CD4-positive, CD25-positive, alpha-beta regulatory T cell (primary cell): Measurements from ENCODE around the gene PLA2G4B. TPM values are rescaled to one million over a fixed set of nuclear protein-coding genes. Genes with fewer than 3 reads are reported as not detected.

Experiments used
- ATAC-seq, 2 donors: fragments of 150-1000 bp; cut with Tn5 transposase; one replicate each; pipeline ENCODE4 v1.10.0; 2021; ENCODE audit warnings: low read depth in 2 of 2, moderate number of reproducible peaks in 2 of 2, moderate library complexity in 1 of 2
- DNase-seq, 3 donors: peaks; one replicate each; pipeline versions ENCODE4 v3.0.0 to v3.0.0-alpha.2; 2012 to 2022; ENCODE audit warnings: mixed read lengths in 1 of 3
- H3K27ac ChIP-seq: one replicate; pipeline ENCODE4 v1.7.0; 2013; ENCODE audit warnings: mild to moderate bottlenecking, low read length; ENCODE audit not compliant: insufficient read depth, poor library complexity, severe bottlenecking
- H3K27me3 ChIP-seq: one replicate; pipeline ENCODE4 v1.7.0; 2013; ENCODE audit warnings: low read length; ENCODE audit not compliant: control insufficient read depth, insufficient read depth
- H3K36me3 ChIP-seq: one replicate; pipeline ENCODE4 v1.7.0; 2013; ENCODE audit warnings: mild to moderate bottlenecking, low read length, moderate library complexity; ENCODE audit not compliant: control insufficient read depth, insufficient read depth
- H3K4me1 ChIP-seq: 2 replicates; pipeline ENCODE4 v1.7.0; 2013; ENCODE audit warnings: mild to moderate bottlenecking, low read length; ENCODE audit not compliant: insufficient read depth, control insufficient read depth, poor library complexity, severe bottlenecking
- H3K4me3 ChIP-seq: one replicate; pipeline ENCODE4 v1.7.0; 2013; ENCODE audit warnings: low read depth, mild to moderate bottlenecking, low read length, moderate library complexity
- H3K9me3 ChIP-seq, 2 experiments: 1 replicate in 1 of 2; 2 replicates in 1 of 2; pipeline ENCODE4 v1.7.0; 2013; ENCODE audit warnings: low read length in 2 of 2, mild to moderate bottlenecking in 1 of 2, moderate library complexity in 1 of 2; ENCODE audit not compliant: control insufficient read depth in 2 of 2
- H3K27ac Mint-ChIP-seq, 3 donors: one replicate each; pipeline ENCODE4 v1.8.0; 2020 to 2022; ENCODE audit warnings: mild to moderate bottlenecking in 3 of 3, mixed read lengths in 3 of 3, moderate library complexity in 2 of 3
- H3K27me3 Mint-ChIP-seq: one replicate; pipeline ENCODE4 v1.8.0; 2022; ENCODE audit warnings: mild to moderate bottlenecking, mixed read lengths
- H3K36me3 Mint-ChIP-seq: one replicate; pipeline ENCODE4 v1.8.0; 2020; ENCODE audit warnings: mixed read lengths
- H3K4me1 Mint-ChIP-seq, 4 donors: one replicate each; pipeline ENCODE4 v1.8.0; 2020 to 2022; ENCODE audit warnings: mixed read lengths in 4 of 4, mild to moderate bottlenecking in 1 of 4
- H3K4me3 Mint-ChIP-seq, 4 donors: one replicate each; pipeline ENCODE4 v1.8.0; 2020 to 2022; ENCODE audit warnings: mild to moderate bottlenecking in 4 of 4, mixed read lengths in 4 of 4, moderate library complexity in 3 of 4
- H3K9me3 Mint-ChIP-seq, 7 donors: one replicate each; pipeline ENCODE4 v1.8.0; 2020 to 2022; ENCODE audit warnings: mixed read lengths in 7 of 7, mild to moderate bottlenecking in 3 of 7, moderate library complexity in 2 of 7
- polyA plus RNA-seq, 4 donors: library from polyadenylated mRNA; unstranded; fragments of 300-500 nt; fragmentation: Illumina TruSeq; gene quantifications; one replicate each; pipeline ENCODE4 v1.2.3, GENCODE V29; 2021
- total RNA-seq: library from RNA; stranded (reverse); gene quantifications from one replicate; pipeline ENCODE4 v1.2.3, GENCODE V29; 2022

The PLA2G4B gene
- total and polyA plus RNA-seq, 5 donors from 2014 or later = 0.42 to 30.1 (median 2.3) TPM

GRCh38 chr15:41877631-41878354, 39.1 kb downstream of the PLA2G4B start:
- H3K27me3 ChIP-seq = no peaks in the 10 kb centered on the region
- no peak overlapping the region for H3K4me3 ChIP-seq
- no peaks in the 10 kb centered on the region for H3K9me3 Mint-ChIP-seq
- no peak overlapping the region for H3K27ac Mint-ChIP-seq
- no peaks in the 10 kb centered on the region for H3K9me3 ChIP-seq
- peaks cover 0 to 10% (median 6%) of the 10 kb centered on the region in 4 donors for H3K4me1 Mint-ChIP-seq
- no peak overlapping the region for H3K4me3 Mint-ChIP-seq
- H3K27ac ChIP-seq = no peak overlapping the region
- H3K27me3 Mint-ChIP-seq = peaks cover 16% of the 10 kb centered on the region
- ATAC-seq (no peak), DNase-seq (no peak)
- peaks cover 4% of the 10 kb centered on the region for H3K4me1 ChIP-seq
- no peaks in the 10 kb centered on the region for H3K36me3 ChIP-seq
- no peaks in the 10 kb centered on the region for H3K36me3 Mint-ChIP-seq

- H3K9me3 ChIP-seq = no peaks in the 10 kb centered on the region
- H3K27ac ChIP-seq = no peak overlapping the region
- peaks cover 16% of the 10 kb centered on the region for H3K27me3 Mint-ChIP-seq
- no peak overlapping the region for H3K27ac Mint-ChIP-seq
- peaks cover 4% of the 10 kb centered on the region for H3K4me1 ChIP-seq
- ATAC-seq = no peak
- H3K36me3 ChIP-seq = no peaks in the 10 kb centered on the region
- no peaks in the 10 kb centered on the region for H3K27me3 ChIP-seq
- no peak for DNase-seq
- H3K4me3 Mint-ChIP-seq = no peak overlapping the region
- H3K36me3 Mint-ChIP-seq = no peaks in the 10 kb centered on the region
- H3K4me1 Mint-ChIP-seq = peaks cover 0 to 8% (median 6%) of the 10 kb centered on the region in 4 donors
- no peak overlapping the region for H3K4me3 ChIP-seq
- no peaks in the 10 kb centered on the region for H3K9me3 Mint-ChIP-seq
Measured at GRCh38 chr15:41878355-41878699, 39.7 kb downstream of the PLA2G4B start.

GRCh38 chr15:41879321-41879845, 40.7 kb downstream of the PLA2G4B start:
- no peaks in the 10 kb centered on the region for H3K36me3 Mint-ChIP-seq
- no peak for DNase-seq
- no peak for ATAC-seq
- H3K4me3 Mint-ChIP-seq = no peak overlapping the region
- no peaks in the 10 kb centered on the region for H3K9me3 ChIP-seq
- H3K4me1 Mint-ChIP-seq = peaks cover 0 to 8% (median 6%) of the 10 kb centered on the region in 4 donors
- H3K27ac Mint-ChIP-seq = no peak overlapping the region
- H3K4me1 ChIP-seq = peaks cover 4% of the 10 kb centered on the region
- H3K27me3 Mint-ChIP-seq = peaks cover 13% of the 10 kb centered on the region
- no peaks in the 10 kb centered on the region for H3K36me3 ChIP-seq
- no peaks in the 10 kb centered on the region for H3K9me3 Mint-ChIP-seq
- no peak overlapping the region for H3K27ac ChIP-seq
- no peaks in the 10 kb centered on the region for H3K27me3 ChIP-seq
- no peak overlapping the region for H3K4me3 ChIP-seq

- DNase-seq = no peak
- Mint-ChIP-seq H3K27me3 (peaks cover 13% of the 10 kb centered on the region), H3K4me3 (peak overlapping the region in 1 of 4 donors; percentile 54), H3K36me3 (no peaks in the 10 kb centered on the region), H3K4me1 (peaks cover 0 to 10% (median 6%) of the 10 kb centered on the region in 4 donors), H3K27ac (no peak overlapping the region), H3K9me3 (no peaks in the 10 kb centered on the region)
- H3K27ac ChIP-seq = no peak overlapping the region
- no peaks in the 10 kb centered on the region for H3K9me3 ChIP-seq
- no peak for ATAC-seq
- no peaks in the 10 kb centered on the region for H3K27me3 ChIP-seq
- H3K4me1 ChIP-seq = peaks cover 4% of the 10 kb centered on the region
- H3K4me3 ChIP-seq = no peak overlapping the region
- no peaks in the 10 kb centered on the region for H3K36me3 ChIP-seq
Measured at GRCh38 chr15:41880156-41880877, 41.7 kb downstream of the PLA2G4B start.

GRCh38 chr15:41881086-41881485, 42.4 kb downstream of the PLA2G4B start:
- H3K27ac Mint-ChIP-seq = peak overlapping the region; percentile 26 to 87 (median 29)
- no peaks in the 10 kb centered on the region for H3K27me3 ChIP-seq
- H3K36me3 ChIP-seq = no peaks in the 10 kb centered on the region
- no peaks in the 10 kb centered on the region for H3K9me3 ChIP-seq
- H3K4me3 Mint-ChIP-seq = peak overlapping the region in 2 of 4 donors; percentile 54 to 63
- H3K27ac ChIP-seq = no peak overlapping the region
- H3K4me1 ChIP-seq = peaks cover 4% of the 10 kb centered on the region
- peaks cover 13% of the 10 kb centered on the region for H3K27me3 Mint-ChIP-seq
- no peak for DNase-seq
- H3K4me3 ChIP-seq = no peak overlapping the region
- ATAC-seq = no peak
- no peaks in the 10 kb centered on the region for H3K36me3 Mint-ChIP-seq
- no peaks in the 10 kb centered on the region for H3K9me3 Mint-ChIP-seq
- peaks cover 0 to 10% (median 6%) of the 10 kb centered on the region in 4 donors for H3K4me1 Mint-ChIP-seq

- DNase-seq (no peak), ATAC-seq (no peak)
- Histone ChIP-seq H3K4me3 (no peak overlapping the region), H3K27me3 (no peaks in the 10 kb centered on the region), H3K4me1 (peaks cover 4% of the 10 kb centered on the region), H3K27ac (no peak overlapping the region), H3K9me3 (no peaks in the 10 kb centered on the region), H3K36me3 (no peaks in the 10 kb centered on the region)
- H3K27me3 Mint-ChIP-seq = peaks cover 13% of the 10 kb centered on the region
- H3K27ac Mint-ChIP-seq = peak overlapping the region; percentile 26 to 87 (median 29)
- H3K9me3 Mint-ChIP-seq = no peaks in the 10 kb centered on the region
- peaks cover 0 to 10% (median 6%) of the 10 kb centered on the region in 4 donors for H3K4me1 Mint-ChIP-seq
- H3K36me3 Mint-ChIP-seq = no peaks in the 10 kb centered on the region
- H3K4me3 Mint-ChIP-seq = peak overlapping the region in 2 of 4 donors; percentile 17 to 63
Measured at GRCh38 chr15:41881550-41881919, 42.9 kb downstream of the PLA2G4B start.

- Histone ChIP-seq H3K4me3 (no peak overlapping the region), H3K27me3 (no peaks in the 10 kb centered on the region), H3K27ac (no peak overlapping the region), H3K36me3 (no peaks in the 10 kb centered on the region), H3K4me1 (peaks cover 4% of the 10 kb centered on the region), H3K9me3 (no peaks in the 10 kb centered on the region)
- Mint-ChIP-seq H3K27me3 (peaks cover 13% of the 10 kb centered on the region), H3K9me3 (no peaks in the 10 kb centered on the region), H3K4me1 (peaks cover 0 to 10% (median 6%) of the 10 kb centered on the region in 4 donors), H3K36me3 (no peaks in the 10 kb centered on the region), H3K4me3 (no peak overlapping the region), H3K27ac (no peak overlapping the region)
- DNase-seq (no peak), ATAC-seq (no peak)
Measured at GRCh38 chr15:41881920-41882688, 43.5 kb downstream of the PLA2G4B start.
